KMS-11 (cell line): Measurements from ENCODE around the gene SIAH2.

Experiments used
- H2AFZ ChIP-seq: fragments of 200-600 bp; sonication (generic); 2 replicates; pipeline ENCODE4 v1.6.1; 2016; ENCODE audit warnings: antibody characterized with exemption, mixed run types, low read depth
- H3K27ac ChIP-seq: fragments of 200-600 bp; sonication (generic); 2 replicates; pipeline ENCODE4 v1.6.1; 2016; ENCODE audit warnings: mild to moderate bottlenecking, mixed run types
- H3K27me3 ChIP-seq: fragments of 200-600 bp; sonication (generic); 2 replicates; pipeline ENCODE4 v1.6.1; 2017; ENCODE audit warnings: mild to moderate bottlenecking, low read depth, mixed run types, moderate library complexity; ENCODE audit not compliant: insufficient read depth
- H3K36me3 ChIP-seq: fragments of 200-600 bp; sonication (generic); 2 replicates; pipeline ENCODE4 v1.6.1; 2017; ENCODE audit warnings: mild to moderate bottlenecking, mixed run types; ENCODE audit not compliant: insufficient read depth
- H3K4me1 ChIP-seq: fragments of 200-600 bp; sonication (generic); 2 replicates; pipeline ENCODE4 v1.6.1; 2016; ENCODE audit warnings: mild to moderate bottlenecking, low read depth, mixed run types; ENCODE audit not compliant: poor library complexity, severe bottlenecking
- H3K4me2 ChIP-seq: fragments of 200-600 bp; sonication (generic); 2 replicates; pipeline ENCODE4 v1.7.0; 2016; ENCODE audit warnings: mild to moderate bottlenecking, mixed run types
- H3K4me3 ChIP-seq: fragments of 200-600 bp; sonication (generic); IDR thresholded peaks from 2 replicates; pipeline ENCODE4 v1.6.1; 2017; ENCODE audit warnings: low read depth, low read length, mixed read lengths; ENCODE audit not compliant: insufficient read depth
- H3K79me2 ChIP-seq: fragments of 200-600 bp; sonication (generic); 2 replicates; pipeline ENCODE4 v1.6.1; 2016; ENCODE audit warnings: low read depth, mixed run types; ENCODE audit not compliant: insufficient read depth
- H3K9ac ChIP-seq: fragments of 200-600 bp; sonication (generic); 2 replicates; pipeline ENCODE4 v1.6.1; 2016; ENCODE audit warnings: mild to moderate bottlenecking, mixed run types
- H4K20me1 ChIP-seq: fragments of 200-600 bp; sonication (generic); 2 replicates; pipeline ENCODE4 v1.6.1; 2016; ENCODE audit warnings: mild to moderate bottlenecking, mixed run types; ENCODE audit not compliant: insufficient read depth
- TF ChIP-seq, protein P1 (sequence below): fragments of 200-600 bp; sonication (generic); conservative IDR thresholded peaks from 2 replicates; pipeline ENCODE4 v1.6.1; 2017; ENCODE audit warnings: low read depth, mild to moderate bottlenecking, antibody characterized with exemption, low read length, moderate library complexity, mixed read lengths

The SIAH2 gene

DNA sequence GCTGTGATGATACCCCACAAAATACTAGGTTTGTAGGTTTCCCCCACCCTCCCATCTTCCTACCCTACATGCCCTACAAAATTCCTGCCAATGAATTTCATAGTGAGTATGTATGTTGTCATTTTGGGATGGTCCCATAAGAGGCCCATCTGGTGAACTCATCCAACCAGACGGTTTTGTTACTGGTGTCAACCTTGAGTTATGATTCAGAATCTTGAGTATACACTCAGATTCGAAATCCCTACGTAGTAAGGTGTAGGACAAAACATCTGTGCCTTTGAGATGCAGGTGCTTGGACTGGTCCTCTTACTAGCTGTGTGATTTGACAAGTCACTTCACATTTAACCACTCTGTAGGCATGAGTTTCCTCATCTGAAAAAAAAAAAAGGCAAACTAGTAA lies 3.6 kb downstream of the SIAH2 start:
- H3K4me2 ChIP-seq = peak overlapping the region; percentile 94
- no peak overlapping the region for H3K9ac ChIP-seq
- no peaks in the 10 kb centered on the region; the same call in 1 of the 2 replicates for H3K36me3 ChIP-seq
- peaks cover 87% of the 10 kb centered on the region for H3K79me2 ChIP-seq
- no peaks in the 10 kb centered on the region for H3K27me3 ChIP-seq
- no peak overlapping the region for H3K4me3 ChIP-seq
- no peak overlapping the region for H2AFZ ChIP-seq
- TF ChIP-seq, protein P1, sequence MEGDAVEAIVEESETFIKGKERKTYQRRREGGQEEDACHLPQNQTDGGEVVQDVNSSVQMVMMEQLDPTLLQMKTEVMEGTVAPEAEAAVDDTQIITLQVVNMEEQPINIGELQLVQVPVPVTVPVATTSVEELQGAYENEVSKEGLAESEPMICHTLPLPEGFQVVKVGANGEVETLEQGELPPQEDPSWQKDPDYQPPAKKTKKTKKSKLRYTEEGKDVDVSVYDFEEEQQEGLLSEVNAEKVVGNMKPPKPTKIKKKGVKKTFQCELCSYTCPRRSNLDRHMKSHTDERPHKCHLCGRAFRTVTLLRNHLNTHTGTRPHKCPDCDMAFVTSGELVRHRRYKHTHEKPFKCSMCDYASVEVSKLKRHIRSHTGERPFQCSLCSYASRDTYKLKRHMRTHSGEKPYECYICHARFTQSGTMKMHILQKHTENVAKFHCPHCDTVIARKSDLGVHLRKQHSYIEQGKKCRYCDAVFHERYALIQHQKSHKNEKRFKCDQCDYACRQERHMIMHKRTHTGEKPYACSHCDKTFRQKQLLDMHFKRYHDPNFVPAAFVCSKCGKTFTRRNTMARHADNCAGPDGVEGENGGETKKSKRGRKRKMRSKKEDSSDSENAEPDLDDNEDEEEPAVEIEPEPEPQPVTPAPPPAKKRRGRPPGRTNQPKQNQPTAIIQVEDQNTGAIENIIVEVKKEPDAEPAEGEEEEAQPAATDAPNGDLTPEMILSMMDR = no peak
- H4K20me1 ChIP-seq = peaks cover 25% of the 10 kb centered on the region
- no peak overlapping the region; the same call in 1 of the 2 replicates for H3K27ac ChIP-seq
- H3K4me1 ChIP-seq = peaks cover 61% of the 10 kb centered on the region

DNA sequence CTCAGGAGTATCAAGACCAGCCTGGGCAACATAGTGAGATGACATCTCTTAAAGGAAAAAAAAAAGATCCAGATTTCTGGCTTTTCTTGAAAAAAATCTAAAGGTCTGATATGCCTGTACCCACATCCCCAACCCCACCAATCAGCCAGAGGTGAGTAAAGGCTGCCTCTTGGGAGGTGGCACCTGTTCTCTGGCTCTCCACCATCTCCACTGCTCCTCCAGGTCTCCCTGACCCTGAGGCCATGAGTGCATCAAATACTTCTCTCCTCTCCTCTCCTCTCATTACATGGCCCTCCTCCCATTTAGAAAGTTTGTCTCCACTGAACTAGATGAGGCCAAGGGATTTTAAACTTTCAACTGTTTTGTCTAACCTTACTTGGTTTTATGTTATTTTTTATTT lies 5.2 kb downstream of the SIAH2 start:
- Histone ChIP-seq H3K36me3 (no peaks in the 10 kb centered on the region; the same call in 1 of the 2 replicates), H3K79me2 (peaks cover 95% of the 10 kb centered on the region), H3K4me2 (peak overlapping the region; percentile 5; the same call in 1 of the 2 replicates), H3K9ac (no peak overlapping the region), H3K27ac (no peak overlapping the region), H3K4me1 (peaks cover 63% of the 10 kb centered on the region), H2AFZ (no peak overlapping the region), H3K27me3 (no peaks in the 10 kb centered on the region), H4K20me1 (peaks cover 25% of the 10 kb centered on the region), H3K4me3 (no peak overlapping the region)
- TF ChIP-seq, protein P1 = no peak

DNA sequence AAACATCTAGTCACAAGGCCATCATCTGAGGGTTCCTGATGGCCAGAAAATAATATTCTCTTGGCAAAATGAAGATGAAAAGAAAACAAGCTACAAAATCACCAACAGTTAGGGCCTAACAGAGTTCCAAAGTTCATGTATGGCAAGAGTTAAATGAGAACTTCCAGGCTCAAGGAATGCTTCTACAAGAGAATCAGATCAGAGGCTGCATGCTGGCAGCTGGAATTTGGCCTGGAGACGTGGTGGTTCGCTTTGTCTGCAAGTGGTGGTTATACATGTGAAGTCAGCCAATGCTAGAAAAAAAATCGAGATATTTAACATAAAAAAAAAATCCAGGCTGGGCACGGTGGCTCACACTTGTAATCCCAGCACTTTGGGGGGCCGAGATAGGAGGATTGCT lies 5.6 kb downstream of the SIAH2 start:
- H3K79me2 ChIP-seq = peaks cover 99% of the 10 kb centered on the region

DNA sequence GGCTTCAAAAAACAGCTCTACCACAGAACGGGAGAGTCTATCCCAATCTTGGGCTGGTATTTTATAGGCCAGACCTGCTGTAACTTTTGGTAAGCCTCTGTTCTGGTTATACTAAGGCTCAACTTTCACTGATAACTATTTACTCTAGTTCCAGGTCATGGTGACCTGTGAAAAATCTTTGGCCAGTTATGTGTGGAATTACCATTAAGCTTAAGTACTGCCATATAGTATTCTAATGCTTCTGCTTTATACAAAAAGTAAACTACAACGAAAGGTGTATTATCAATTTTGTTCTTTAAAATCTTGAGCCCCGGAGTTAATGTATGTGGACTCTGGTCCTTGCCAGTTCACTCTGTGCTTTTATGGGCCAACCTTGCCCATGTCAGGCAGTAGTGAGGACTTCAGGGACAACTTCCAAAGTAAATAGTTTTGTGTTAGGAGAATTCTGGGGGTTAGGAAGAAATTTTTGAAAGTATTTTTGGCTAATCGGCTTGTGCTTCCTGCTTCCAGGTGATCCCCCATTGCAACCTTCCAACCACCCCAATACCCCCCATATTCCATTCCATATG lies 6.4 kb downstream of the SIAH2 start:
- Histone ChIP-seq H3K9ac (no peak overlapping the region), H3K4me3 (no peak overlapping the region), H3K79me2 (peaks cover 99% of the 10 kb centered on the region), H3K27ac (no peak overlapping the region), H3K4me2 (no peak overlapping the region), H4K20me1 (peaks cover 25% of the 10 kb centered on the region), H3K36me3 (no peaks in the 10 kb centered on the region; the same call in 1 of the 2 replicates), H3K4me1 (peaks cover 75% of the 10 kb centered on the region), H2AFZ (no peak overlapping the region), H3K27me3 (no peaks in the 10 kb centered on the region)
- TF ChIP-seq, protein P1 = no peak

More for the DNA sequence above, 5.6 kb downstream of the SIAH2 start:
- no peak overlapping the region for H3K9ac ChIP-seq
- H3K27me3 ChIP-seq = no peaks in the 10 kb centered on the region
- H3K4me3 ChIP-seq = no peak overlapping the region
- peaks cover 25% of the 10 kb centered on the region for H4K20me1 ChIP-seq
- no peak overlapping the region for H3K27ac ChIP-seq
- peaks cover 67% of the 10 kb centered on the region for H3K4me1 ChIP-seq
- H3K36me3 ChIP-seq = no peaks in the 10 kb centered on the region; the same call in 1 of the 2 replicates
- H2AFZ ChIP-seq = no peak overlapping the region
- no peak overlapping the region; the same call in 1 of the 2 replicates for H3K4me2 ChIP-seq
- TF ChIP-seq, protein P1 = no peak
